Caco-2 (cell line): ENCODE measurements around the gene JAML. TPM values are rescaled to one million over a fixed set of nuclear protein-coding genes. Genes with fewer than 3 reads are reported as not detected.

Experiments used
- BruUV-seq: library from RNA; stranded (reverse); fragments of 400-500 nt; replicated peaks from 2 replicates; lab custom pipeline; 2021; lab: Mats Ljungman, UMichigan
- CTCF ChIA-PET: fragments of 300-600 bp; sonication (Branson Sonifier 250); formaldehyde crosslinking; loops from one replicate; lab custom pipeline; 2022; ENCODE audit warnings: antibody characterized with exemption; lab: Charles Lee
- POLR2A ChIA-PET: fragments of 300-600 bp; sonication (Branson Sonifier 250); formaldehyde crosslinking; loops from one replicate; lab custom pipeline; 2022; ENCODE audit warnings: antibody characterized with exemption; lab: Charles Lee
- DNase-seq, 2 experiments: peaks; one replicate each; pipeline versions ENCODE4 v3.0.0 to v3.0.0-alpha.2; 2020 to 2022
- H3K27me3 ChIP-seq: replicated peaks from 2 replicates; pipeline ENCODE4 v1.6.0; 2011; ENCODE audit warnings: low read length; ENCODE audit not compliant: control insufficient read depth, insufficient read depth
- H3K36me3 ChIP-seq: 2 replicates; pipeline ENCODE4 v1.5.1; 2011; ENCODE audit warnings: low read length; ENCODE audit not compliant: control insufficient read depth, insufficient read depth
- H3K4me1 ChIP-seq: fragments of 250-450 bp; sonication (Bioruptor Pico); 2 replicates; pipeline ENCODE4 v1.5.1; 2020; ENCODE audit warnings: mild to moderate bottlenecking
- H3K4me3 ChIP-seq: 2 replicates; pipeline ENCODE4 v1.5.1; 2011; ENCODE audit warnings: low read depth, mild to moderate bottlenecking, control low read depth, low read length
- H3K9me3 ChIP-seq: fragments of 250-450 bp; sonication (Bioruptor Pico); 2 replicates; pipeline ENCODE4 v1.5.1; 2020; ENCODE audit warnings: mild to moderate bottlenecking, moderate library complexity
- H3K27ac Mint-ChIP-seq: one replicate; pipeline ENCODE4 v1.8.0; 2022; ENCODE audit warnings: mixed read lengths; ENCODE audit not compliant: unreplicated experiment
- H3K27me3 Mint-ChIP-seq: one replicate; pipeline ENCODE4 v1.8.0; 2022; ENCODE audit warnings: mixed read lengths; ENCODE audit not compliant: insufficient read depth, unreplicated experiment
- H3K36me3 Mint-ChIP-seq: one replicate; pipeline ENCODE4 v1.8.0; 2022; ENCODE audit warnings: mild to moderate bottlenecking, mixed read lengths; ENCODE audit not compliant: insufficient read depth, unreplicated experiment
- H3K4me1 Mint-ChIP-seq: one replicate; pipeline ENCODE4 v1.8.0; 2022; ENCODE audit warnings: low read depth, mixed read lengths; ENCODE audit not compliant: unreplicated experiment
- H3K4me3 Mint-ChIP-seq: one replicate; pipeline ENCODE4 v1.8.0; 2022; ENCODE audit warnings: mild to moderate bottlenecking, moderate library complexity, mixed read lengths; ENCODE audit not compliant: unreplicated experiment
- H3K9me3 Mint-ChIP-seq: one replicate; pipeline ENCODE4 v1.8.0; 2022; ENCODE audit warnings: mixed read lengths; ENCODE audit not compliant: unreplicated experiment
- CTCF ChIP-seq, 2 experiments: fragments of 200-600 bp in 1 of 2; IDR thresholded peaks; 1 replicate in 1 of 2; 2 replicates in 1 of 2; pipeline versions ENCODE4 v1.5.1 to v1.8.0; 2011 to 2022; ENCODE audit warnings: antibody characterized with exemption in 1 of 2, control low read depth in 1 of 2, inconsistent platforms in 1 of 2, low read depth in 1 of 2, low read length in 1 of 2, mild to moderate bottlenecking in 1 of 2, moderate library complexity in 1 of 2; ENCODE audit not compliant: insufficient read depth in 1 of 2, severe bottlenecking in 1 of 2, unreplicated experiment in 1 of 2
- intact Hi-C: fragments of 100-400 bp; cut with micrococcal nuclease; formaldehyde crosslinking; loops from one replicate; pipeline ENCODE4 v1.10.0; 2022; ENCODE audit not compliant: unreplicated experiment
- total RNA-seq: library from RNA; stranded (reverse); gene quantifications from 2 replicates; pipeline ENCODE4 v1.2.3, GENCODE V29; 2022

JAML gene
- total RNA-seq, 1 experiment from 2014 or later, result 8.9 TPM

GRCh38 chr11:118169300-118170140, 55.3 kb downstream of the JAML start:
- H3K36me3 ChIP-seq, result no peaks in the 10 kb centered on the region
- Mint-ChIP-seq H3K27me3 (no peaks in the 10 kb centered on the region), H3K27ac (no peak overlapping the region), H3K9me3 (no peaks in the 10 kb centered on the region), H3K4me3 (no peak overlapping the region), H3K4me1 (peaks cover 8% of the 10 kb centered on the region), H3K36me3 (peaks cover 3% of the 10 kb centered on the region)
- CTCF ChIA-PET, result interaction anchor here (0.7 to 3.5 kb wide), 6 partner anchors 13 to 166 kb away, joined by 3 to 37 read pairs (median 3); no protein-coding TSS in a partner anchor
- TF ChIP-seq CTCF (IDR thresholded peaks at IDR 0.05; ENCODE audit: insufficient read depth in 1 of 2, low read depth in 1 of 2, low read length in 1 of 2, severe bottlenecking in 1 of 2, unreplicated experiment in 1 of 2), result no peak
- POLR2A ChIA-PET, result interaction anchor here (0.8 kb wide), 1 partner anchor 190 kb away, joined by 3 read pairs; the partner anchor contains the start of gene UBE4A
- intact Hi-C loops, result no loop called here
- H3K9me3 ChIP-seq, result no peaks in the 10 kb centered on the region
- peaks cover 3% of the 10 kb centered on the region; the same call in 1 of the 2 replicates for H3K4me1 ChIP-seq
- no peak for DNase-seq
- H3K4me3 ChIP-seq, result no peak overlapping the region
- no TSS peak for BruUV-seq
- H3K27me3 ChIP-seq, result no peaks in the 10 kb centered on the region; the same call in 1 of the 2 replicates

- ChIA-PET CTCF (interaction anchor here (1.1 to 3.5 kb wide), 2 partner anchors 13 to 73 kb away, joined by 3 to 37 read pairs; no protein-coding TSS in a partner anchor), POLR2A (no interaction called here)
- Mint-ChIP-seq H3K9me3 (no peaks in the 10 kb centered on the region), H3K4me1 (peaks cover 9% of the 10 kb centered on the region), H3K4me3 (no peak overlapping the region), H3K27me3 (no peaks in the 10 kb centered on the region), H3K36me3 (no peaks in the 10 kb centered on the region), H3K27ac (no peak overlapping the region)
- intact Hi-C loops, result no loop called here
- Histone ChIP-seq H3K9me3 (no peaks in the 10 kb centered on the region), H3K36me3 (no peaks in the 10 kb centered on the region), H3K4me3 (no peak overlapping the region), H3K4me1 (peaks cover 3% of the 10 kb centered on the region; the same call in 1 of the 2 replicates), H3K27me3 (no peaks in the 10 kb centered on the region; the same call in 1 of the 2 replicates)
- BruUV-seq, result no TSS peak
- no peak for TF ChIP-seq CTCF (IDR thresholded peaks at IDR 0.05; ENCODE audit: insufficient read depth in 1 of 2, low read depth in 1 of 2, low read length in 1 of 2, severe bottlenecking in 1 of 2, unreplicated experiment in 1 of 2)
- DNase-seq, result peak in 1 of 2 experiments; percentile 53
Observed at GRCh38 chr11:118168751-118169150, 56.1 kb downstream of the JAML start.

- BruUV-seq, result no TSS peak
- intact Hi-C loops, result no loop called here
- POLR2A ChIA-PET, result no interaction called here
- Histone ChIP-seq H3K36me3 (no peaks in the 10 kb centered on the region), H3K4me3 (no peak overlapping the region), H3K9me3 (no peaks in the 10 kb centered on the region), H3K27me3 (no peaks in the 10 kb centered on the region; the same call in 1 of the 2 replicates), H3K4me1 (peaks cover 3% of the 10 kb centered on the region; the same call in 1 of the 2 replicates)
- Mint-ChIP-seq H3K4me3 (no peak overlapping the region), H3K27ac (no peak overlapping the region), H3K36me3 (no peaks in the 10 kb centered on the region), H3K4me1 (peaks cover 13% of the 10 kb centered on the region), H3K27me3 (no peaks in the 10 kb centered on the region), H3K9me3 (no peaks in the 10 kb centered on the region)
- TF ChIP-seq CTCF (IDR thresholded peaks at IDR 0.05; ENCODE audit: insufficient read depth in 1 of 2, low read depth in 1 of 2, low read length in 1 of 2, severe bottlenecking in 1 of 2, unreplicated experiment in 1 of 2), result no peak
- CTCF ChIA-PET, result no interaction called here
- no peak for DNase-seq
Observed at GRCh38 chr11:118168316-118168715, 56.5 kb downstream of the JAML start.
